Lower leg skin (tissue), 4 donors: ENCODE results near the gene RANBP3. TPM values are rescaled to one million over a fixed set of nuclear protein-coding genes. Genes with fewer than 3 reads are reported as not detected.
A peak's percentile ranks its signal among the peaks of the same experiment; 100 is the strongest.

ENCODE experiments used
- DNase-seq, 2 donors: peaks; one replicate each; pipeline ENCODE4 v3.0.0-alpha.2; 2019; ENCODE audit warnings: low spot score in 2 of 2
- H3K4me3 ChIP-seq: fragments of 200-600 bp; sonication (generic); 2 replicates; pipeline ENCODE4 v1.5.1; 2017; ENCODE audit warnings: mild to moderate bottlenecking, low read depth; ENCODE audit not compliant: poor library complexity, severe bottlenecking
- CTCF ChIP-seq, 3 donors: fragments of 450-650 bp; IDR thresholded peaks; one replicate each; pipeline ENCODE4 v1.5.1; 2016; ENCODE audit warnings: antibody characterized with exemption in 3 of 3, mild to moderate bottlenecking in 3 of 3, moderate library complexity in 2 of 3
- POLR2A ChIP-seq, 2 donors: fragments of 450-650 bp; IDR thresholded peaks; one replicate each; pipeline ENCODE4 v1.6.1; 2016 to 2017; ENCODE audit warnings: antibody characterized with exemption in 2 of 2, mild to moderate bottlenecking in 1 of 2, moderate library complexity in 1 of 2
- WGBS, 2 donors: methylation state at CpG; one replicate each; pipeline ENCODE4 v1.1.5; 2018; 5-methylcytosine and 5-hydroxymethylcytosine counted together
- intact Hi-C: fragments of 100-400 bp; cut with DNase I; formaldehyde crosslinking; loops from one replicate; pipeline ENCODE4 v1.15.0; 2023; ENCODE audit warnings: low total_unique reads
- total RNA-seq, 4 donors: library from RNA; depleted of rRNA; stranded (reverse); fragments of >200 nt; gene quantifications; one replicate each; pipeline ENCODE4 v1.1.0, GENCODE V29; 2016

RANBP3 gene
- total RNA-seq, 4 donors from 2014 or later, result 57.2 to 116 (median 72.0) TPM

- no peak for TF ChIP-seq POLR2A (IDR thresholded peaks at IDR 0.05)
- no peak for TF ChIP-seq CTCF (IDR thresholded peaks at IDR 0.05)
- 44 to 48% methylated on average over 31 of the region's 31 CpGs for WGBS, 2 donors
- intact Hi-C loops, result no loop called here
- peak overlapping the region; percentile 91 for H3K4me3 ChIP-seq
- no peak for DNase-seq
Observed at GRCh38 chr19:5905114-5905778, 72.7 kb downstream of the RANBP3 start.

- DNase-seq, result peak; percentile 100
- intact Hi-C loops, result no loop called here
- peak within 1 kb of the TSS; percentile 94 for H3K4me3 ChIP-seq
- TF ChIP-seq CTCF (IDR thresholded peaks at IDR 0.05) (no peak), POLR2A (IDR thresholded peaks at IDR 0.05) (no peak)
- 0% methylated on average over 40 to 42 of the region's 61 CpGs for WGBS, 2 donors
Observed at GRCh38 chr19:5904352-5905113, 73.4 kb downstream of the RANBP3 start, which contains the start of gene VMAC. Gene VMAC (plus strand): TSS chr19:5904872. CDS start chr19:5904891, 19 bp downstream.

GRCh38 chr19:5903624-5904351 is 74.2 kb downstream of the RANBP3 start, which contains the start of gene NDUFA11:
Gene NDUFA11 (minus strand): TSS chr19:5903790. CDS start chr19:5903708, 82 bp downstream.
- DNase-seq, result peak; percentile 99 to 100
- TF ChIP-seq CTCF (IDR thresholded peaks at IDR 0.05) (no peak), POLR2A (IDR thresholded peaks at IDR 0.05) (no peak)
- 1% methylated on average over 52 to 57 of the region's 57 CpGs for WGBS, 2 donors
- intact Hi-C loops, result no loop called here
- H3K4me3 ChIP-seq, result peak within 1 kb of the TSS; percentile 94

GRCh38 chr19:5903056-5903623 is 74.8 kb downstream of the RANBP3 start:
- TF ChIP-seq POLR2A (IDR thresholded peaks at IDR 0.05), result no peak
- intact Hi-C loops, result no loop called here
- peak overlapping the region; percentile 94 for H3K4me3 ChIP-seq
- 1% methylated on average over 26 of the region's 27 CpGs for WGBS, 2 donors
- DNase-seq, result no peak

- 85 to 90% methylated on average over 8 of the region's 8 CpGs for WGBS, 2 donors
- DNase-seq, result no peak
- TF ChIP-seq CTCF (IDR thresholded peaks at IDR 0.05) (no peak), POLR2A (IDR thresholded peaks at IDR 0.05) (no peak)
- intact Hi-C loops, result no loop called here
- H3K4me3 ChIP-seq, result no peak overlapping the region
Observed at GRCh38 chr19:5900976-5901375, 77.0 kb downstream of the RANBP3 start.
